Stimulated activated CD8-positive, alpha-beta memory T cell treated with anti-CD3 and anti-CD28 coated beads, Interleukin-15, amount 100 ng/mL, for 24 hours (primary cell): ENCODE results near the gene RNPEPL1.
A peak's percentile ranks its signal among the peaks of the same experiment; 100 is the strongest.
"Not testable (repeated sequence)": the region's sequence is repeated elsewhere in the genome, so short reads cannot be mapped to it uniquely, and the experiment has no call there.

Experiments used
- DNase-seq: peaks from one replicate; pipeline ENCODE4 v3.0.0-alpha.2; 2020; ENCODE audit warnings: low read depth

The RNPEPL1 gene

DNA sequence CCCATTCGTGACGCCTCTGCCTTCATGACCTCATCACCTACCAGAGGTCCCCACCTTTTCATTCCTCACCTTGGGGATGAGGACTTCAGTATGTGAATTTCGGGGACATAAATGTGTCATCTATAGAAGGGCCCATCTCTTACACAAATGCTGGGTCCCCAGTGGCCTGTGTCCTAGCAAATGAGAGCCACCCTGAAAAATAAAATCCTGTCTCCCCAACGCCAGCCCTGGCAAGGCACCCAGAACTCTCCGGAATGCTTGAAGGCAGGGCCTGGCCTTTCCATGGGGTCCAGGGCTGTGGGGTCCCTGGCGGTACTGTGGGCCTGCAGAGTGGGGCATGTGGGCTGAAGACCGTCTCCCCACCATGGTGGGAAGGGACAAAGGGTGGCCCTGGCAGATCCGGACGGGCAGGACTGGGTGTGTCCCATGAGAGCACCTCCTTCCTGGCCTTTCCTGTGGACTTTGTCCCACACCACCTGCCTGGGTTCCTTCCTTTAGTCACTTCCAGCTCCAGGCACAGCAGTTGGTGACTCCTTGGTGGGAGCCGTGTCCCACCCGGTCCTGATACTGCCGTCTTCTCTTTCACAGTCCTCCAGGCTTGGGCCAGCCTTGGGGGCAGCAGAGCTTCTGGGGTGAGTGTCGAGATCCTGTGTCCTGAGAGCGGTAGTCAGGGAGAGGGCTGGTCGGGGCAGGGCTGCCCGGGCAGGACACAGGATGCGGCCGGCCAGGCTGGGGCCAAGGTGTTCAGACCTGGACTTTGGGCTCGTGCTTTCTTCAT, 36.8 kb downstream of the RNPEPL1 start:
- DNase-seq = no peak

DNA sequence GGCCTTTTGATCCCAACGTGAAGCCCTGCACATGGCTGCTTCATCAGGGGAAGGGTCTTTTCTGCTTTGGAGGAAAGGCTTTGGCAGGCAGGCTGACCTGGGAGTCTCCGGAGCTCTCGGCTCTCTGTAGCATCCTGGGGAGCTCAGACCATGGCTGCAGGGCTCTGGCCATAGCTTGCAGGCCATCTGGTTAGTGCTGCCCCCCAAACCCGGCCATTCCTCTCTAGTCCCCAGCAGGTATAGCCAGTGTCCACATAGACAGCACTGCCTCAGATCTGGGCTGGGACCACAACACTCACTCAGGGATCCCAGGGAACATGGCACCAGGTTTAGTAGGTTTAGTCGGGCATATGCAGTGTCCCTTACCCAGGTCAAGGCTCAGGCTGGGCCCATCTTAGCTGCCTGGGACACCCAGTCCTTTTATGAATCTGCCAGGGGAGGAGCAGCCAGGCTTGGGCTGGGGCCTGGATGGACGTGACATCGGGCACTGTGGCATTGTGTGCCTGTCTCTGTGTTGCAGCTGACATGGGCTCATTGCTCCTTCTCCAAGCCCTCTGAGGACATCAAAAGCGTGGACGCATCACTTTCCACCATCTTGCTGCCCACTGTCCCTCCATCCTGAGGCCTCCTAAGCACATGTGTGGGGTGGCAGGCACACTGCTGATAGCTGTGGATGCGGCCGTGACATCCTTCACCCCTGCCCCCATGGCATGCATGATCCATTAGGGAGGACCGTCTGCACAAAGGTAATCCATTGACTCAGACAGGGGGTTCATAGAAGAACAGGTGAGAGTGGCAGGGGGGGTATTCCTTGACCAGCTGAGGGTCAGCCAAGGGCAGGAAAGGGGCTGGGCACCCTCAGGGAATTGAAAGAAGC, 37.8 kb downstream of the RNPEPL1 start:
- no peak for DNase-seq

DNA sequence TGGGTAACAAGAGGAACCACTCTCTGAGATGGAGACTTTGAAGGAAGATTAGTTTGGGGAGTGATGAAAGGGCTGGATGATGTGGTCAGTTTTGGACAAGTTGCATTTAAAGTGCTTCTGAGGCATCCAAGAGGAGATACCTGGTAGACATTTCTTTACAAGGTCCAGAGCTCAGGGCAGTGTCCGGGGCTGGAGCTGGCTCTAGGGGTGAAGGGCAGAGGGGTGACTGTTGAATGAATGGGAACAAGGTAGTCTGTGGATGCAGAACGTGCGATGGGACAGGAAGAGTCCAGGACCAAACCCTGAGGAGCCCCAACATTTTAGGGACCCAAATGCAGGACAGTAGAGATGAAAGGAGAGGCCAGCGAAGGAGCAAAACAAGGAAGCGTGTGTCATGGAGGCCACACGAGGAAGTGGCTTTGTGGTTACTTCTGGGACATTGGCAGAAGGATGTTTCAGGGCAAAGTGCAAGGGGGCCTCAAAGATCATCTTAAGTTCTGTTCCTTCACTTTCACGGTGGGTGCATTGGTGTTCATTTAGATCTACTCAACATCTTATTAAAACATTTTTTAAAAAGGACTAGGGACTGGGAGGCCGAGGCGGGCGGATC, 43.4 kb downstream of the RNPEPL1 start:
- DNase-seq = no peak

DNA sequence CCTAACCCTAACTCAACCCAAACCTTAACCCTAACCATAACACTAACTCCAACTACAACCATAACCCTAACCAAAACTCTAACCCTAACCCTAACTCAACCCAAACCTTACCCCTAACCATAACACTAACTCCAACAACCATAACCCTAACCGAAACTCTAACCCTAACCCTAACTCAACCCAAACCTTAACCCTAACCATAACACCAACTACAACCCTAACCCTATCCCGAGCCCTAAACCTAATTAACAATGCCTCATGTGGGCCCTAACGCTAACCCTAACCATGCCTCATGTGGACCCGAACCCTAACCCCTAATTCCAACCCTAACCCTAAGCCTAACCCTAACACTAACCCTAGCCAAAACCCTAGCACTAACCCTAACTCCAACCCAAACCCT, 45.5 kb downstream of the RNPEPL1 start:
- DNase-seq = no peak

DNA sequence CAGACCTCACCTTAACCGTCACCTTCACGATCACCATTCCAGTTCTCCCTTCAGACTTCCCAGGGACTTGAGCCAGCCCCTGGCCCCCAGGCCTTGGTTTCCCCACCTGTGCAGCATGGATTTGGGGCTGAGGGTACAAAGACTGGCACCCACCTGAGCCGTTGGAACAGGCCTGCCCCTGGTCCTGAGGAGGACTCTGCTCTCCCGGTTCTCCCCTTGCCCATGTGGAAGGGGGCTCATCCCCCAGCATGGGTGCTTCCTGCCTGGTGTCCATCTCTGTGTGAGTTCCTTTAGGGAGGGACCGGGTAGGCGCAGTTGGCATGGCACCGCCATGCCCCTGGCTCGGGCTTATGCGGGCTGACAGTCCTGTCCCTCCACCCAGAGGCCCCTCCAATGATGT, 46.1 kb downstream of the RNPEPL1 start:
- DNase-seq = no peak

DNA sequence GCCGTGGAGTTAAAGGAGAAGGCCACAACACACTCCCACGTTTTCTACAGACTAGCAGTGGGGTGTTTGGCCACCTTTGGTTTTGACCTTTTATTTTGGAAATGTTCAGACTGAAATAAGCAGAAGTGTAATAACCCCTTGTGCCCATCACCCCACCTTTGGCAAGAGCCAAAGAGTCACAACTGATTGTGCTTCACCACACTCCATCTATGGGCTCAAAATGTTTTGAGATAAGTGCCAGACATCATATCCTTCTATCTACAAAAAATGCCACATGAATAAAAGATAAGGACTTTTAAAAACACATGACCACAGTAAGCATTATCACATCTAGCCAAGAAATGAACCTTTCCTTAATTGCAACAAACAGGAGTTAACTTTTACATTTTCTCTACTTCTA, 47.1 kb downstream of the RNPEPL1 start:
- DNase-seq = no peak

DNA sequence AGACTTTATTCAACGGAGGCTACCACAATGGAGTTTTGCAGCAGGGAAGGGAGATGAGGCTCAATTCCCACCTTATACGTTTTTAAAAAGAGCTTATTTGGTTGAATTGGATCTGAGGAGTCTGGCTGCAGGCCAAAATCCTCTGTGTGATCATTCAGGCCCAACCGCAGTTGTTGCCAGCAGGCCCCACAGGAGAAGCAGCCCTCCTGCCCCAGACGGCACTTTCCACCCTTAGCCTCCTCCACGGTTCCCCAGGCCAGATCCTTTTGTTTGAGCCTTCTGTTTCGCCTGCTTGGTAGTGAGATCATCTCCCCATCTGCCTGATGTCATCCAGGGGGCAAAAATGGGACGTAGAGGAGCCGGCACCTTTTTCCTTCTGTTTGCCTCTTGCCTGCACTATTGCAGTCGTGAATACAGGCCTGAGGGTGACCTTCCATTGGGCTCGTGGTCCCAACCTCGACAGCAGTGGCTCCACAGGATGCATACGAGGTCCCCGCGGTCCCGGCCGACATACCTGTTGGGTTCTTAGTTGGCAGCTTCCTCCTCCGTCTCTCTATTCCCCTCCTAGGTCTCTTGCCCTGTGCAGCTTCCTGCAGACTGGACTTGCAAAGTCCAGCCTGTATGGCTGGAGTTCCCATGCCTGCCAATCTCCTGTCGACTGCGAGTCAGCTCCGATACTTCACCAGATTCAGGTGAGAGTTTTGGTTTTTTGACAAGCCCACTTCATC, 47.7 kb downstream of the RNPEPL1 start:
- DNase-seq = no peak

DNA sequence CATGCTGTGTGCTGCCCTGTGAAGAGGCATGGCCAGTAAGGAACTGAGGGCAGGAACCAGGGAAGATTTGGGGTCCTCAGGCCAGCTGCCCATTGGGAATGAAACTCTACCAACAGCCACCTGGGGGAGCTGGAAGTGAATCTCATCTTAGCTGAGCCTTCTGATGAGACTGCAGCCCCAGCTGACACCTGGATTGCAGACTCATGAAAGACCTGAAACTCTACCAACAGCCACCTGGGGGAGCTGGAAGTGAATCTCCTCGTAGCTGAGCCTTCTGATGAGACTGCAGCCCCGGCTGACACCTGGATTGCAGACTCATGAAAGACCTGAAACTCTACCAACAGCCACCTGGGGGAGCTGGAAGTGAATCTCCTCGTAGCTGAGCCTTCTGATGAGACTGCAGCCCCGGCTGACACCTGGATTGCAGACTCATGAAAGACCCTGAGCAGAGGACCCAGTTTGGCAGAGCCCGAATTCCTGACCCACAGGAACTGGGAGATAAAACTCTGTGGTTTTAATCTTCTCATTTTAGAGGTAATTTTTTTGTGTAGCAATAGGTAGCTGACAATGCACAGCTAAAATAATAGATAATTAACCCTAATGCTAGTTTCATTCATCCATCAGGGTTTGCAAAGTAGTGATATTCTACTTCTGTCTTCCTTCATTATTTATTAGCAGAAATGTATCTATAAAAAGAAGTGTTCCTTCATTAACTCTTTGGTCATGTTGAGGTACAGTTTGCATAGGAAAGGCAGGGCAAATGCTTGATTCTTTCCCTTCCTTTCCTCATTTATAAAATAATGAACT, 48.8 kb downstream of the RNPEPL1 start:
- DNase-seq = not testable (repeated sequence)

DNA sequence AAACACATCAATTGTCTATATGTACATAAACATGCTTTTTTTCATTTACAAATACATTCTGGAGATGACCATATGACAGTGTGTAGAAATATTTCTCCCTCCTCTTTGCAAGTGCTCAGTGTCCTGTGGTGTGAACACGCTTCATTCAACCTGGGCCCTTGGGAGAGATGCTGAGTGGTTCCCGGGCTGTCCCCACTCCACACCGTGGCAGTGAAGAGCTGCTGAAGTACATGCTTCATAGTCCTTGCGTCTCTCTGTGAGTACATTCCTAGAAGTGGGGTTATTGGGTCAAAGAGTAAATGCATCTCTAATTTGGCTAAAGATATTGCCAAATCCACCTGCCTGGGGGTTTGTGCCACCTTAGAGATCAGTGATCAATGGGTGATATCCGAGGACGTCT, 50.5 kb downstream of the RNPEPL1 start:
- no peak for DNase-seq

DNA sequence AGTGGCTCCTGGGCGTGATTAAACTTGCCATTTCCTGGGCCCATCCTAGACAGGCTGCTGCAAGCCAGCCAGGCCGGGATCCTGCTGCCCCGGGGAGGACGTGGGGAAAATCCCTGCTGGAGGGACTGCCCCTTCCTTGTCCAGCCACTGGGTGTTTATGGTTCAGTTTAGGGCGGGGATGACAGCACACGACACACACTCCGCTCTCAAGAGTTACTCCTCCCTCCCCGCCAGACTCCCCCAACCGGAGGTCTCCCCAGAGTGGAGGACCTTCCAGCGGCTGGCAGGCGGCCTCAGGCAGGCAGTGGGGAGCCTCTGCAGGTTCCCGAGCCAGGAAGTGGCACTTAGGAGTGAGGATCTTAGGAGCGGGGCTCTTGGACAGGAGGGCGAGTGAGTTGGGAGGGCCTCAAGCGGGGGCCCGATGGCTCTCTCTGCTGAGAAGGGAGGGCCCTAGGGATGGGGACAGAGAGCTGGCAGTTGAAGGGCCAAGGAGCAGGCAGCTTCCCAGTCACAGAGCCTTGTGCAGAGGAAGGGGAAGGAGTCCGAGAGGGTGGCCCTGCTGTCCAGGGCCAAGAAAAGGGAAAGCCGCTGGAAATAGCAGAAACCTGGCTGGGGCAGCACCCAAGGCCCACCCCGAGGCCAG, 51.3 kb downstream of the RNPEPL1 start:
- no peak for DNase-seq

DNA sequence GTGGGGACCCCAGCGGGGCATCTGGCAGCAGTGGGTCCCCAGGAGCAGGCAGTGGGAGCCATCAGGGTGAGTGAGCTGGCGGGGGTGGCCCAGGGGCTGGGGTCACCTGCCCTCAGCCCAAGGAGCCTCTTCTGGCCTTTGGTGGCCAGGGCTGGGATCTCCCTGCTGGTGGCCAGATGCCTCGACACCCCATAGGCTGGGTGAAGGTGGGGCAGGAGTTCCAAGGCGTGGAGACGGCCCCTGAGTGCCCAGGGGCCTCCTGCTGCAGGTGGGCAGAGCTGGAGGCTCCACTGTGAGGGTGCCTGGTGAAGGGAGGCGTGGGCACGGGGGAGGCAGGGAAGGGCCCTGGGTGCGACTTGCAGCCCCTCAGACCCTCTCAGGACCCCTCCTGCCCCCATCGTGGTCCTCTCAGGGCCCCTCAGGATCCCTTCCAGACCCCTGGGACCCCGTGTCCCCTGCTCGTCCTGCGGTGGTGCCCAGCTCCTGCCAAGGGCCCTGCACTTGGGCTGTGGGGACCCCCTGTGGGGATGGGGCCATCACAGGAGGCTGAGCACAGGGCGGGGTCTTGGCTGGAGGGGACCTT, 52.0 kb downstream of the RNPEPL1 start:
- no peak for DNase-seq

DNA sequence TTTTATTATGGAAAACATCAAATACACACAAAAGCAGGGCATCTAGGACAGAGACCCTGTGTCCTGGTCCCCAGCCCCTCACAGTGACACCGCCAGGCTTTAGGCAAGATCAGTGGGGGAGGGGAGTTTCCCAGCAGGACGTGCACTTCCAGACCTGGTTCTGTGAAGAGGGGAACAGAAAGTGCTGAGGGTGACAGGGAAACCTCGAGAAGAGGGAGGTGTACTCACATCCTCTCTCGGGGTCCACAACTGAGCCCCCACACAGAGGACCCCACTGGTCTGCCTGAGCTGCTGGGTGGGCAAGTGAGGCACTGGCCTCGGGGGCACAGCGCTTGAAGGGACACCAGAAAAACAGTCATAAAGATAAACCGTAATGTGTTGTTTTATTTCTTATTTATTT, 52.6 kb downstream of the RNPEPL1 start:
- no peak for DNase-seq

DNA sequence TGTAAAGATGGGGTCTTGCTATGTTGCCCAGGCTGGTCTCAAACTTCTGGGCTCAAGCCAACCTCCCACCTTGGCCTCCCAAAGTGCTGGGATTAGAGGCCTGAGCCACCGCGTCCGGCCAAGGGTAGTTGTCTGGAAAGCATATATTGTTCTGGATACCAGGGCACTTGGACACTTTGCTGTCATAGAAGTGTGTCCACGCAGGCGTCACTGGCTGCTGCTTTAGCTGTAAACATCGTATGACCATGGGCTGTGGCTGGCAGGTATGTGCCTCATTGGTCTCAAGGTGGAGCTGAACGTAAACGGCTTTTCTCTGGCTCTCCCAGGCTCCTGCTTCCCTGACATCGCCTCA, 53.8 kb downstream of the RNPEPL1 start:
- DNase-seq = no peak

DNA sequence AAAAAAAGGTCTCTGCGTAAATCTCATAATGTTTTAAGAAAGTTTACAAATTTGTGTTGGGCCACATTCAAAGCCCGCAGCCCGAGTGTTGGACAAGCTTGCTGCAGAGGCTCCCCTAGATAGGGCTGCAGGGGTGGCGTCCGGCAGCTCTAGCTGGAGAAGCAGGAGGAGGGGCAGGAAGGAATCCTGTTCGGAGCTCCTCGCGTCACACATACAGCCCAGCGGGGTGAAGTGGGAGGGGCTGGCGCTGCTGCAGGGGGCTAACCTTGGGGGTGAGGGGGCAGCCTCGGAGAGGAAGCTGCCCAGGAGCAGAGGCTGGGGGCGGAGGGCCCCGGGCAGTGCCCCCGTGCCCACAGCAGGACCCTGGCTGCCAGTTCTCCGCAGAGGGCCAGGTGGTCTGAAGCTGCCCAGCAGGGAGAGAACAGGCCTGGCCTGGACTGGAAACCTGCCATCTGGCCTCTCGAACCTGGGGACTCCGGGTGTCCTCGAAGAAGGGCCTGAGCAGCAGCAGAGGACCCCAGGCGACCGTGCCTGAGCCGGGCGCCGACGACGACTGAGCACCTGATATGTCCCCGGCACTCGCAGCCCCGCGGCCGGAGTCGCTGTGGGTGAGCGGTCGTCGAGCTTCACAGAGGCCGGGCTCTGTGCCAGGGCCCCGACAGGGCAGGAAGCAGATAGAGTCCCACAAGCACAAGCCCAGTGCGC, 54.4 kb downstream of the RNPEPL1 start:
- no peak for DNase-seq

DNA sequence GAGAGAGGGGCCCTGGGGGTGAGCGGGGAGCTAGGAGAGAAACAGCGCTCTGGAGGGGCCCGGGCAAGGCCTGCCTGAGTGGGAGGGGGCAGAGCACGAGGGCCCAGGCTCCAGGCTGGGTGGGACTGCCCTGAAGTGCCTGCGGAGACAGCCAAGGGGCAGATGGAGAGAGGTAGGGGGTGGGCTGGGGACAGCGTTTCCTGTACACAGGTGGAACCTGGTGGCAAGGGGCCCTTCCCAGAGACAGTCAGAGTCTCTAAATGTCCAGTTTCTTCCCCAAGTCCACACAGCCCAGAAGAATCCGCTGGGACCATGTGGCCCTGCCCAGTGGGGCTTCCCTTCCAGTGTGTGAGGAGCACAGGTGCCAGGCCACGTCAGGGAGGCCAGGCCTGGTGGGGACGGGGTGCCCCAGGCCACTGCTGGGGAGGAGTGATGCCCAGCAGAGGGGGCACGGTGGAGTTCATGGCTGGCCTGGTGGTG, 55.3 kb downstream of the RNPEPL1 start:
- no peak for DNase-seq

DNA sequence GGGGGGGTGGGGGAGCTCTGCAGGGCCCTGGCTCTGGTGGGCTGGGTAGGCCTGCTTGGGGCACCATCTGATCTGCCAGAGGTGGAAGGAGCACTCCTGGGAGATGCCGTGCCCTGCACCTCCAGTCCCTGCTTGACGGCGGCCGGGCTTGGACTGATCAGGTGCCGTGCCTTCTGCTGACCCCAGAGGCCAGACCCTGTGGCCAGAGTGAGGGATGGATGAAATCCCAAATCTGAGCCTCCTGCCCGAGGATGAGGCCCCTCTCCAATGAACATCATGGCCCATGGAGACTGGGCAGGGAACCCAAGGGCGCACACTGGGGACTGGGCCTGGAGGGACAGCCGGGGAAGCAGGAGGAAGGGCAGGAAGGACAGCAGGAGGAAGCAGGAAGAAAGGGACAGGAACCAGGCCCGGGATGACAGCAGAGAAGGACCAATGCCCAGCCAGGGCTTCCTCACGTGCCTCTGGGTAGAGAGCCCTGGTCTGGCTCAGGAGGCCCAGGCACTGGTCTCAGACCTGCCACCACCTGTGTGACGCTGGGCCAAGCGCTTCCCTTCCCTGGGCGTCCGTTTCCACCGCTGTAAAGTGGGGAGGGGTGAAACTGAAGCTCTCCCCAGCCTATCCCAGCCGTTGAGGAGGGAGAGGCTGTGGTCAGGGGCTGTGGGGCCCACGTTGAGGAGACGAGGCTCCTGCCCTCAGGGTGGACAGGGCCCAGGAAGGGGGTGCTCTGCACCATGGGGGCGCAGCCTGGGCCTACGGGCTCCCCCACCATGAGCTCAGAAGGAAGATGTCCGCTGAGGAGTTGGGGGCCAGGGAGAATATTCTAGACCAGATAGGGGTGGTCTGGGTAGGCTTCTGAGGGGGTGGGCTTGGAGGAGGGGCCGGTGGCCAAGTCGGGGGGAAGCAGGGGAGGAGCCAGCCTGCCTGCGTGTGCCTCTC, 56.0 kb downstream of the RNPEPL1 start:
- no peak for DNase-seq

DNA sequence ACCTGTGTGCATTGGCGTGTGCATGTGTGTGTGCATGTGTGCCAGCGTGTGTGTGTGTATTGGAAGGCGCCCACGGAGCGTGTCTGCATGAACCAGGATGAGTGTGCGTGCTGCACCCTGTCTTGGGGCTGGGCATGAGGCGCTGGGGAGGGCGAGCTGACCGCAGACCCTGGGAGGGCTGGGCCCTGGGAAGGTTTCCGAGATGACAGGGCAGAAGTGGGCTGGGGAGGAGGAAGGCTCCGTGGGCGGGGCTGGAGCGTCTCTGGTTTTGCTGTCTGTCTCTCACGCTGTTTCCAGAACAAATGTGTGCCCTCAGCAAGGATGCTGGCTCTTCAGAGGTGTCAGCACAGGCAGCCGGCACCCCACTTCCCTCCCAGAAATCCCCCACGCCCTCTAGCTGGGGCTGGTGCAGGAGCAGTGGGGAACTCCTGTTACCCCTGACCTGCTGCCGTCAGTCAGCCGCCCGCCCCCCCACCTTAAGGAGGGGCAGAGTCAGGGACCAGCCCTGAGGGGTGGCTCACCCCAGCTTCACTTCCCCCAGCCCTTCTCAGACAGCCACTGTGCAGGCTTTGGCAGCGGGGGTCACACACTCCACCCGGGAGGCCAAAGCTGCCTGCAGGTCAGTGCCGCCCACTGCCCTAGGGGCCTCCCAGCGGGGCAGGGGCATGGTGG, 56.8 kb downstream of the RNPEPL1 start, which contains the start of gene GPR35:
TSS of gene GPR35 (plus strand) at position 531 of the 672 bp plus-strand sequence. CDS start 4,473 bp downstream, outside the sequence.
- DNase-seq = peak; percentile 38
